KOPT-K1 (cell line): ENCODE data around the gene PSTK.

Experiments used
- H3K27ac ChIP-seq: fragments of 200-600 bp; sonication (generic); 2 replicates; pipeline ENCODE4 v1.5.1; 2016; ENCODE audit warnings: antibody characterized with exemption, mild to moderate bottlenecking, low read depth, low read length; ENCODE audit not compliant: poor library complexity, severe bottlenecking
- H3K36me3 ChIP-seq: fragments of 200-600 bp; sonication (generic); 2 replicates; pipeline ENCODE4 v1.5.1; 2017; ENCODE audit warnings: antibody characterized with exemption, mild to moderate bottlenecking, low read length, moderate library complexity; ENCODE audit not compliant: insufficient read depth
- H3K9me3 ChIP-seq: fragments of 200-600 bp; sonication (generic); 2 replicates; pipeline ENCODE4 v1.5.1; 2017; ENCODE audit warnings: antibody characterized with exemption, low read length, mild to moderate bottlenecking; ENCODE audit not compliant: insufficient read depth, poor library complexity, severe bottlenecking

Gene PSTK

GRCh38 chr10:123024540-123024939 lies 44.3 kb downstream of the PSTK start:
- H3K36me3 ChIP-seq = no peaks in the 10 kb centered on the region
- H3K27ac ChIP-seq = no peak overlapping the region
- H3K9me3 ChIP-seq = no peaks in the 10 kb centered on the region

GRCh38 chr10:123026302-123026701 lies 46.1 kb downstream of the PSTK start:
- H3K36me3 ChIP-seq = no peaks in the 10 kb centered on the region
- no peak overlapping the region for H3K27ac ChIP-seq

GRCh38 chr10:123027861-123028260 lies 47.7 kb downstream of the PSTK start:
- no peak overlapping the region for H3K27ac ChIP-seq
- no peaks in the 10 kb centered on the region for H3K36me3 ChIP-seq
- no peaks in the 10 kb centered on the region for H3K9me3 ChIP-seq

More at GRCh38 chr10:123026302-123026701, 46.1 kb downstream of the PSTK start:
- no peaks in the 10 kb centered on the region for H3K9me3 ChIP-seq

- H3K27ac ChIP-seq = no peak overlapping the region
Observed at GRCh38 chr10:123031124-123031523, 50.9 kb downstream of the PSTK start.

GRCh38 chr10:123034332-123034731 lies 54.1 kb downstream of the PSTK start:
- H3K9me3 ChIP-seq = no peaks in the 10 kb centered on the region
- H3K36me3 ChIP-seq = peaks cover 3% of the 10 kb centered on the region; the same call in 1 of the 2 replicates
- H3K27ac ChIP-seq = no peak overlapping the region

More at GRCh38 chr10:123031124-123031523, 50.9 kb downstream of the PSTK start:
- Histone ChIP-seq H3K36me3 (no peaks in the 10 kb centered on the region), H3K9me3 (no peaks in the 10 kb centered on the region)

GRCh38 chr10:123035467-123036086 lies 55.4 kb downstream of the PSTK start:
- no peak overlapping the region for H3K27ac ChIP-seq
- H3K9me3 ChIP-seq = no peaks in the 10 kb centered on the region

GRCh38 chr10:123038782-123039631 lies 58.8 kb downstream of the PSTK start:
- H3K36me3 ChIP-seq = peaks cover 3% of the 10 kb centered on the region; the same call in 1 of the 2 replicates
- H3K9me3 ChIP-seq = no peaks in the 10 kb centered on the region
- no peak overlapping the region for H3K27ac ChIP-seq

More at GRCh38 chr10:123035467-123036086, 55.4 kb downstream of the PSTK start:
- H3K36me3 ChIP-seq = peaks cover 3% of the 10 kb centered on the region; the same call in 1 of the 2 replicates

- Histone ChIP-seq H3K9me3 (no peaks in the 10 kb centered on the region), H3K27ac (no peak overlapping the region), H3K36me3 (peaks cover 3% of the 10 kb centered on the region; the same call in 1 of the 2 replicates)
Observed at GRCh38 chr10:123039632-123039930, 59.4 kb downstream of the PSTK start.
